ENCODE results near the gene CEP112. TPM values are rescaled to one million over a fixed set of nuclear protein-coding genes. Genes with fewer than 3 reads are reported as not detected.
"Not testable (repeated sequence)": the region's sequence is repeated elsewhere in the genome, so short reads cannot be mapped to it uniquely, and the experiment has no call there.

Gene CEP112
- total and polyA plus RNA-seq, 5 experiments from 2014 or later = 0.27 to 2.0 (median 1.7) TPM; not detected in 2

GRCh38 chr17:65865715-65866425 is 326.1 kb downstream of the CEP112 start:
- H3K4me1 Mint-ChIP-seq = no peaks in the 10 kb centered on the region
- POLR2A ChIA-PET = no interaction called here

GRCh38 chr17:65864394-65864793 is 327.5 kb downstream of the CEP112 start:
- Mint-ChIP-seq H3K9me3 (no peaks in the 10 kb centered on the region), H3K27ac (no peak overlapping the region), H3K27me3 (peaks cover 0 to 8% (median 0%) of the 10 kb centered on the region in 5 donors), H3K4me3 (no peak overlapping the region), H3K4me1 (no peaks in the 10 kb centered on the region), H3K36me3 (no peaks in the 10 kb centered on the region)
- POLR2A ChIA-PET = no interaction called here
- ATAC-seq = no peak
- DNase-seq = no peak

More at GRCh38 chr17:65865715-65866425, 326.1 kb downstream of the CEP112 start:
- no peaks in the 10 kb centered on the region for H3K36me3 Mint-ChIP-seq
- H3K9me3 Mint-ChIP-seq = no peaks in the 10 kb centered on the region
- DNase-seq = no peak
- H3K27me3 Mint-ChIP-seq = peaks cover 0 to 8% (median 0%) of the 10 kb centered on the region in 5 donors
- no peak overlapping the region for H3K4me3 Mint-ChIP-seq
- H3K27ac Mint-ChIP-seq = no peak overlapping the region
- ATAC-seq = no peak

- H3K27ac Mint-ChIP-seq = no peak overlapping the region
- no peak for ATAC-seq
- H3K27me3 Mint-ChIP-seq = peaks cover 0 to 6% (median 0%) of the 10 kb centered on the region in 5 donors
- POLR2A ChIA-PET = no interaction called here
- no peaks in the 10 kb centered on the region for H3K4me1 Mint-ChIP-seq
- no peak overlapping the region for H3K4me3 Mint-ChIP-seq
- no peaks in the 10 kb centered on the region for H3K9me3 Mint-ChIP-seq
- H3K36me3 Mint-ChIP-seq = no peaks in the 10 kb centered on the region
- no peak for DNase-seq
Measured at GRCh38 chr17:65857718-65858117, 334.2 kb downstream of the CEP112 start.

GRCh38 chr17:65856865-65857264 is 335.1 kb downstream of the CEP112 start:
- POLR2A ChIA-PET = no interaction called here
- H3K27ac Mint-ChIP-seq = no peak overlapping the region
- no peak for ATAC-seq

GRCh38 chr17:65855675-65856074 is 336.3 kb downstream of the CEP112 start:
- Mint-ChIP-seq H3K9me3 (no peaks in the 10 kb centered on the region), H3K4me3 (no peak overlapping the region), H3K36me3 (no peaks in the 10 kb centered on the region), H3K4me1 (no peaks in the 10 kb centered on the region), H3K27ac (no peak overlapping the region), H3K27me3 (peaks cover 0 to 6% (median 0%) of the 10 kb centered on the region in 5 donors)
- POLR2A ChIA-PET = interaction anchor here (0.5 kb wide), 1 partner anchor 717 kb away, joined by 3 read pairs; no protein-coding TSS in a partner anchor
- no peak for DNase-seq
- no peak for ATAC-seq

More at GRCh38 chr17:65856865-65857264, 335.1 kb downstream of the CEP112 start:
- H3K4me3 Mint-ChIP-seq = no peak overlapping the region
- peaks cover 0 to 6% (median 0%) of the 10 kb centered on the region in 5 donors for H3K27me3 Mint-ChIP-seq
- H3K9me3 Mint-ChIP-seq = no peaks in the 10 kb centered on the region
- no peaks in the 10 kb centered on the region for H3K4me1 Mint-ChIP-seq
- DNase-seq = no peak
- no peaks in the 10 kb centered on the region for H3K36me3 Mint-ChIP-seq

- no peak overlapping the region for H3K27ac Mint-ChIP-seq
- POLR2A ChIA-PET = interaction anchor here (0.5 kb wide), 1 partner anchor 716 kb away, joined by 3 read pairs; no protein-coding TSS in a partner anchor
- no peaks in the 10 kb centered on the region for H3K9me3 Mint-ChIP-seq
- ATAC-seq (no peak), DNase-seq (no peak)
- no peaks in the 10 kb centered on the region for H3K36me3 Mint-ChIP-seq
- H3K27me3 Mint-ChIP-seq = peaks cover 0 to 6% (median 0%) of the 10 kb centered on the region in 5 donors
- H3K4me3 Mint-ChIP-seq = no peak overlapping the region
- H3K4me1 Mint-ChIP-seq = no peaks in the 10 kb centered on the region
Measured at GRCh38 chr17:65855245-65855644, 336.7 kb downstream of the CEP112 start.

GRCh38 chr17:65853816-65854215 is 338.1 kb downstream of the CEP112 start:
- Mint-ChIP-seq H3K36me3 (no peaks in the 10 kb centered on the region), H3K9me3 (no peaks in the 10 kb centered on the region), H3K27ac (no peak overlapping the region), H3K4me1 (no peaks in the 10 kb centered on the region), H3K4me3 (no peak overlapping the region), H3K27me3 (peaks cover 0 to 6% (median under 1%) of the 10 kb centered on the region in 5 donors)
- POLR2A ChIA-PET = no interaction called here
- DNase-seq = no peak
- no peak for ATAC-seq

- POLR2A ChIA-PET = no interaction called here
- H3K4me3 Mint-ChIP-seq = no peak overlapping the region
- H3K36me3 Mint-ChIP-seq = no peaks in the 10 kb centered on the region
- ATAC-seq (no peak), DNase-seq (no peak)
- H3K4me1 Mint-ChIP-seq = no peaks in the 10 kb centered on the region
- no peak overlapping the region for H3K27ac Mint-ChIP-seq
- no peaks in the 10 kb centered on the region for H3K9me3 Mint-ChIP-seq
- H3K27me3 Mint-ChIP-seq = peaks cover 0 to 8% (median 2%) of the 10 kb centered on the region in 5 donors
Measured at GRCh38 chr17:65852911-65853310, 339.0 kb downstream of the CEP112 start.

- DNase-seq (no peak), ATAC-seq (no peak)
- H3K27me3 Mint-ChIP-seq = peaks cover 0 to 8% (median 0%) of the 10 kb centered on the region in 5 donors
- H3K36me3 Mint-ChIP-seq = no peaks in the 10 kb centered on the region
- H3K4me1 Mint-ChIP-seq = no peaks in the 10 kb centered on the region
- H3K27ac Mint-ChIP-seq = no peak overlapping the region
- H3K9me3 Mint-ChIP-seq = no peaks in the 10 kb centered on the region
- no peak overlapping the region for H3K4me3 Mint-ChIP-seq
- POLR2A ChIA-PET = no interaction called here
Measured at GRCh38 chr17:65851965-65852736, 339.8 kb downstream of the CEP112 start.

- ATAC-seq (no peak), DNase-seq (no peak)
- POLR2A ChIA-PET = no interaction called here
- H3K27me3 Mint-ChIP-seq = peaks cover 0 to 6% (median 0%) of the 10 kb centered on the region in 5 donors
- H3K36me3 Mint-ChIP-seq = no peaks in the 10 kb centered on the region
- no peak overlapping the region for H3K27ac Mint-ChIP-seq
- no peak overlapping the region for H3K4me3 Mint-ChIP-seq
- no peaks in the 10 kb centered on the region for H3K4me1 Mint-ChIP-seq
- H3K9me3 Mint-ChIP-seq = no peaks in the 10 kb centered on the region
Measured at GRCh38 chr17:65850486-65850885, 341.4 kb downstream of the CEP112 start.

- no peaks in the 10 kb centered on the region for H3K36me3 Mint-ChIP-seq
- ATAC-seq = no peak
- DNase-seq = no peak
- H3K27ac Mint-ChIP-seq = peak overlapping the region in 2 of 10 donors; percentile 3 to 12
- peaks cover 0 to 4% (median 0%) of the 10 kb centered on the region in 5 donors for H3K27me3 Mint-ChIP-seq
- H3K4me1 Mint-ChIP-seq = no peaks in the 10 kb centered on the region
- H3K9me3 Mint-ChIP-seq = no peaks in the 10 kb centered on the region
- POLR2A ChIA-PET = no interaction called here
- no peak overlapping the region for H3K4me3 Mint-ChIP-seq
Measured at GRCh38 chr17:65848751-65849150, 343.2 kb downstream of the CEP112 start.

GRCh38 chr17:65841089-65841488 is 350.8 kb downstream of the CEP112 start:
- ATAC-seq (no peak), DNase-seq (no peak)
- POLR2A ChIA-PET = no interaction called here
- H3K27me3 Mint-ChIP-seq = no peaks in the 10 kb centered on the region
- H3K27ac Mint-ChIP-seq = no peak overlapping the region
- H3K4me1 Mint-ChIP-seq = no peaks in the 10 kb centered on the region
- peaks cover 0 to 10% (median 0%) of the 10 kb centered on the region in 3 donors for H3K36me3 Mint-ChIP-seq
- H3K9me3 Mint-ChIP-seq = peaks cover 0 to 22% (median 8%) of the 10 kb centered on the region in 9 donors
- H3K4me3 Mint-ChIP-seq = no peak overlapping the region

GRCh38 chr17:65837232-65837631 is 354.7 kb downstream of the CEP112 start:
- Mint-ChIP-seq H3K27me3 (peaks cover 0 to 11% (median 0%) of the 10 kb centered on the region in 5 donors), H3K9me3 (peaks cover 20 to 61% (median 29%) of the 10 kb centered on the region in 9 donors)

More at GRCh38 chr17:65837232-65837631, 354.7 kb downstream of the CEP112 start:
- H3K4me3 Mint-ChIP-seq, H3K4me1 Mint-ChIP-seq, DNase-seq, H3K27ac Mint-ChIP-seq, ATAC-seq, POLR2A ChIA-PET: not testable (repeated sequence)
- peaks cover 10 to 39% (median 20%) of the 10 kb centered on the region in 3 donors for H3K36me3 Mint-ChIP-seq
